ENCODE results near the gene NCKAP5L.
"Not testable (repeated sequence)": the region's sequence is repeated elsewhere in the genome, so short reads cannot be mapped to it uniquely, and the experiment has no call there.

The NCKAP5L gene

GRCh38 chr12:49828133-49829091, at the start of gene NCKAP5L:
Gene NCKAP5L, minus strand, starts transcription at chr12:49828413. Its CDS starts 24,369 bp downstream, at chr12:49804044.
- peak; percentile 100 for DNase-seq (ENCODE audit: low spot score)

GRCh38 chr12:49877066-49877465, 48.9 kb upstream of the NCKAP5L start:
- DNase-seq (ENCODE audit: low spot score) = no peak

GRCh38 chr12:49876070-49876469, 47.9 kb upstream of the NCKAP5L start:
- no peak for DNase-seq (ENCODE audit: low spot score)

GRCh38 chr12:49875115-49875720, 47.0 kb upstream of the NCKAP5L start:
- DNase-seq (ENCODE audit: low spot score) = no peak

GRCh38 chr12:49874142-49874897, 46.1 kb upstream of the NCKAP5L start:
- no peak for DNase-seq (ENCODE audit: low spot score)

- DNase-seq (ENCODE audit: low spot score) = no peak
Observed at GRCh38 chr12:49873361-49873934, 45.2 kb upstream of the NCKAP5L start.

GRCh38 chr12:49872781-49873181, 44.6 kb upstream of the NCKAP5L start:
- DNase-seq (ENCODE audit: low spot score) = no peak

- DNase-seq (ENCODE audit: low spot score) = no peak
Observed at GRCh38 chr12:49872381-49872780, 44.2 kb upstream of the NCKAP5L start.

GRCh38 chr12:49871811-49872251, 43.6 kb upstream of the NCKAP5L start:
- not testable (repeated sequence) for DNase-seq (ENCODE audit: low spot score)

GRCh38 chr12:49871263-49871561, 43.0 kb upstream of the NCKAP5L start:
- no peak for DNase-seq (ENCODE audit: low spot score)

GRCh38 chr12:49870501-49871262, 42.5 kb upstream of the NCKAP5L start:
- DNase-seq (ENCODE audit: low spot score) = peak; percentile 42

- DNase-seq (ENCODE audit: low spot score) = peak; percentile 46
Observed at GRCh38 chr12:49869816-49870500, 41.7 kb upstream of the NCKAP5L start.

GRCh38 chr12:49868952-49869815, 41.0 kb upstream of the NCKAP5L start:
- peak; percentile 54 for DNase-seq (ENCODE audit: low spot score)

GRCh38 chr12:49868449-49868848, 40.2 kb upstream of the NCKAP5L start:
- peak; percentile 45 for DNase-seq (ENCODE audit: low spot score)

- DNase-seq (ENCODE audit: low spot score) = peak; percentile 36
Observed at GRCh38 chr12:49867570-49868341, 39.5 kb upstream of the NCKAP5L start.

- peak; percentile 90 for DNase-seq (ENCODE audit: low spot score)
Observed at GRCh38 chr12:49866859-49867569, 38.8 kb upstream of the NCKAP5L start.

GRCh38 chr12:49865782-49866135, 37.5 kb upstream of the NCKAP5L start:
- DNase-seq (ENCODE audit: low spot score) = peak; percentile 39

GRCh38 chr12:49865109-49865781, 37.0 kb upstream of the NCKAP5L start:
- peak; percentile 44 for DNase-seq (ENCODE audit: low spot score)
